Neural cell (in vitro differentiated cells): ENCODE results near the gene SKAP1.

Source experiments
- POLR2AphosphoS5 ChIP-seq: IDR thresholded peaks from 2 replicates; pipeline ENCODE4 v1.6.1; 2012
- SMC3 ChIP-seq: fragments of 450-650 bp; conservative IDR thresholded peaks from 2 replicates; pipeline ENCODE4 v1.6.1; 2014; ENCODE audit warnings: antibody characterized with exemption, mild to moderate bottlenecking, moderate library complexity; ENCODE audit not compliant: poor library complexity
- TAF1 ChIP-seq: IDR thresholded peaks from 2 replicates; pipeline ENCODE4 v1.6.1; 2012; ENCODE audit warnings: low read depth
- TF ChIP-seq, protein P1 (sequence below): fragments of 450-650 bp; IDR thresholded peaks from 2 replicates; pipeline ENCODE4 v1.5.1; 2014; ENCODE audit warnings: antibody characterized with exemption, mild to moderate bottlenecking, moderate library complexity; ENCODE audit not compliant: poor library complexity, severe bottlenecking
- TF ChIP-seq, protein P2 (sequence below): IDR thresholded peaks from 2 replicates; pipeline ENCODE4 v1.6.1; 2012; ENCODE audit warnings: borderline replicate concordance

DNA sequence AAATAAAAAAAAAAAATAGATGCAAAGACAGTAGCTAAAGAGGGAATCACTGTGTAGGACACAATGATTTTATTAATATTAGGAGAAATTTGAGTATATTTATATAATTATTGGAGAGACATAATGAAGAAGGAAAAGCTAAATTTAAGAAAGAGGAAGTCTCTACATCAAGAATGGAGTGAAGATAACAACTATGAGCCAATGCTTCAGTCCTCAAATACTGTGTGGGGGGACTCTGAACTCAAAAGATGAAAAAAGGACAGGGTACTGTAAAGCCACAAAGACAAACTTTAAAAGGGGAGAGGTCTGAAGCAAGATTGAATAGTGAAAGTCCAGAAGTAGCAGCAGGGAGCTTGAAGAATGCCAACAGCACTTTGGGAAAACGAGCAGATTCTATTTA lies 44.7 kb downstream of the SKAP1 start:
- TF ChIP-seq POLR2AphosphoS5: no peak
- TF ChIP-seq, protein P1, sequence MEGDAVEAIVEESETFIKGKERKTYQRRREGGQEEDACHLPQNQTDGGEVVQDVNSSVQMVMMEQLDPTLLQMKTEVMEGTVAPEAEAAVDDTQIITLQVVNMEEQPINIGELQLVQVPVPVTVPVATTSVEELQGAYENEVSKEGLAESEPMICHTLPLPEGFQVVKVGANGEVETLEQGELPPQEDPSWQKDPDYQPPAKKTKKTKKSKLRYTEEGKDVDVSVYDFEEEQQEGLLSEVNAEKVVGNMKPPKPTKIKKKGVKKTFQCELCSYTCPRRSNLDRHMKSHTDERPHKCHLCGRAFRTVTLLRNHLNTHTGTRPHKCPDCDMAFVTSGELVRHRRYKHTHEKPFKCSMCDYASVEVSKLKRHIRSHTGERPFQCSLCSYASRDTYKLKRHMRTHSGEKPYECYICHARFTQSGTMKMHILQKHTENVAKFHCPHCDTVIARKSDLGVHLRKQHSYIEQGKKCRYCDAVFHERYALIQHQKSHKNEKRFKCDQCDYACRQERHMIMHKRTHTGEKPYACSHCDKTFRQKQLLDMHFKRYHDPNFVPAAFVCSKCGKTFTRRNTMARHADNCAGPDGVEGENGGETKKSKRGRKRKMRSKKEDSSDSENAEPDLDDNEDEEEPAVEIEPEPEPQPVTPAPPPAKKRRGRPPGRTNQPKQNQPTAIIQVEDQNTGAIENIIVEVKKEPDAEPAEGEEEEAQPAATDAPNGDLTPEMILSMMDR: no peak
- TF ChIP-seq TAF1: no peak
- TF ChIP-seq, protein P2, sequence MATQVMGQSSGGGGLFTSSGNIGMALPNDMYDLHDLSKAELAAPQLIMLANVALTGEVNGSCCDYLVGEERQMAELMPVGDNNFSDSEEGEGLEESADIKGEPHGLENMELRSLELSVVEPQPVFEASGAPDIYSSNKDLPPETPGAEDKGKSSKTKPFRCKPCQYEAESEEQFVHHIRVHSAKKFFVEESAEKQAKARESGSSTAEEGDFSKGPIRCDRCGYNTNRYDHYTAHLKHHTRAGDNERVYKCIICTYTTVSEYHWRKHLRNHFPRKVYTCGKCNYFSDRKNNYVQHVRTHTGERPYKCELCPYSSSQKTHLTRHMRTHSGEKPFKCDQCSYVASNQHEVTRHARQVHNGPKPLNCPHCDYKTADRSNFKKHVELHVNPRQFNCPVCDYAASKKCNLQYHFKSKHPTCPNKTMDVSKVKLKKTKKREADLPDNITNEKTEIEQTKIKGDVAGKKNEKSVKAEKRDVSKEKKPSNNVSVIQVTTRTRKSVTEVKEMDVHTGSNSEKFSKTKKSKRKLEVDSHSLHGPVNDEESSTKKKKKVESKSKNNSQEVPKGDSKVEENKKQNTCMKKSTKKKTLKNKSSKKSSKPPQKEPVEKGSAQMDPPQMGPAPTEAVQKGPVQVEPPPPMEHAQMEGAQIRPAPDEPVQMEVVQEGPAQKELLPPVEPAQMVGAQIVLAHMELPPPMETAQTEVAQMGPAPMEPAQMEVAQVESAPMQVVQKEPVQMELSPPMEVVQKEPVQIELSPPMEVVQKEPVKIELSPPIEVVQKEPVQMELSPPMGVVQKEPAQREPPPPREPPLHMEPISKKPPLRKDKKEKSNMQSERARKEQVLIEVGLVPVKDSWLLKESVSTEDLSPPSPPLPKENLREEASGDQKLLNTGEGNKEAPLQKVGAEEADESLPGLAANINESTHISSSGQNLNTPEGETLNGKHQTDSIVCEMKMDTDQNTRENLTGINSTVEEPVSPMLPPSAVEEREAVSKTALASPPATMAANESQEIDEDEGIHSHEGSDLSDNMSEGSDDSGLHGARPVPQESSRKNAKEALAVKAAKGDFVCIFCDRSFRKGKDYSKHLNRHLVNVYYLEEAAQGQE: no peak
- no peak for TF ChIP-seq SMC3
